Measurements from ENCODE around the gene SESTD1. TPM values are rescaled to one million over a fixed set of nuclear protein-coding genes. Genes with fewer than 3 reads are reported as not detected.

The SESTD1 gene
- total and polyA plus RNA-seq, 2 of the 8 experiments (the other 6 are each of a cell fraction or from before 2014, with no cell fraction given) = 5.2 to 49.6 TPM

GRCh38 chr2:179304424-179304823, 39.8 kb upstream of the SESTD1 start (continued):
- TF ChIP-seq CBX8 (IDR thresholded peaks at IDR 0.05; ENCODE audit: borderline replicate concordance, low read depth, low read length) (no peak), PHF8 (conservative IDR thresholded peaks at IDR 0.05; ENCODE audit: low read depth, low read length) (no peak), TCF12 (IDR thresholded peaks at IDR 0.05; ENCODE audit: low read depth, low read length) (no peak), POLR2AphosphoS5 (IDR thresholded peaks at IDR 0.05; ENCODE audit: low read depth, low read length) (no peak), ATF2 (IDR thresholded peaks at IDR 0.05; ENCODE audit: low read length) (no peak), BRCA1 (IDR thresholded peaks at IDR 0.05; ENCODE audit: low read depth, low read length) (no peak), KDM5A (IDR thresholded peaks at IDR 0.05; ENCODE audit: low read length) (no peak)
